ENCODE data around the gene OR52H1.

The OR52H1 gene

GRCh38 chr11:5581014-5581413, 32.7 kb upstream of the OR52H1 start:
- TF ChIP-seq CTCF (IDR thresholded peaks at IDR 0.05) = no peak
- Histone ChIP-seq H3K4me3 (no peak overlapping the region), H3K27ac (no peak overlapping the region)
- no peak for DNase-seq (ENCODE audit: low spot score)

GRCh38 chr11:5580577-5580976, 32.2 kb upstream of the OR52H1 start, which contains the start of gene OR52B6:
Gene OR52B6 (plus strand): TSS chr11:5580877. CDS start chr11:5580877, 0 bp downstream.
- no peak for DNase-seq (ENCODE audit: low spot score)
- no peak within 1 kb of the TSS for H3K27ac ChIP-seq
- TF ChIP-seq CTCF (IDR thresholded peaks at IDR 0.05) = no peak
- H3K4me3 ChIP-seq = no peak within 1 kb of the TSS

DNA sequence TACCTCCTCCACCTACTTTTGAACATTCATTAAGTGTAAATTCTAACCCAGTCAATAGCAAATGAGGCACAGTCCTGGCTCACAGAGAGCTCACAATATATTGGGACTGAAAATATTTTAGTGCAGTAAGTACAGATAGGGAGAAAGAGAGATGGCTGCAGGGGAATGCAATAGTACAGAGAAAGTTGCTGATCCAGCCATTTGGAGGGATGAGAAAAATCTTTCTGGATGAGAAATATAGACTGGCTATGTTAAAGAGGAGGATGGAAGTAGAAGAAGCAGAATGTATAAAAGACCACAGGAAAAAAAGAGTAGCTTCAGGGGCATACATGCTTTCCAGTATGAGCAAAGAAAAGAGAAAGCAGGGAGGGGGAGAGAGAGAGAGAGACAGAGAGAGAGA, 28.8 kb upstream of the OR52H1 start:
- no peak for TF ChIP-seq CTCF (IDR thresholded peaks at IDR 0.05)
- Histone ChIP-seq H3K27ac (no peak overlapping the region), H3K4me3 (no peak overlapping the region)
- no peak for DNase-seq (ENCODE audit: low spot score)

DNA sequence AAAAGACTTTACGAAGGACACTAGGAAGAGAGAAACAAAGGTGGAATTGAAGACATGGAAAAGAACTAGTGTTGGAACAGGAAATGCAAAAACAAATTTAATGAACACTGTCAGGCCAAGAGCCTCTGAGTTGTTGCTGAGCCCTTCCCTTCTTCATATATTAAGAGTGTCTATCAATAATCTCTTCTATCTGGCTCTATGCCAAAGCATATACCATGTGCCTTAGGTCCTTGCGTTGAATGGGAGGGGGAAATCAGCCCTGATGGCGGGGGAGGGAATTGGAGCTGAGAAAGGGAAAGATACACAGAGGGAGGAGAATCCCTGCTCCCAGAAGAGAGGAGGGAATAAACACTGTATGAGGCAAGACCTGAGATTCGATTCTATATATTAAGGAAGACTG, 26.8 kb upstream of the OR52H1 start:
- no peak for TF ChIP-seq CTCF (IDR thresholded peaks at IDR 0.05)
- Histone ChIP-seq H3K27ac (no peak overlapping the region), H3K4me3 (no peak overlapping the region)
- DNase-seq (ENCODE audit: low spot score) = no peak

- no peak for DNase-seq (ENCODE audit: low spot score)
- TF ChIP-seq CTCF (IDR thresholded peaks at IDR 0.05) = no peak
- no peak overlapping the region for H3K27ac ChIP-seq
- H3K4me3 ChIP-seq = no peak overlapping the region
These were observed 26.3 kb upstream of the OR52H1 start for GRCh38 chr11:5574654-5575053.

DNA sequence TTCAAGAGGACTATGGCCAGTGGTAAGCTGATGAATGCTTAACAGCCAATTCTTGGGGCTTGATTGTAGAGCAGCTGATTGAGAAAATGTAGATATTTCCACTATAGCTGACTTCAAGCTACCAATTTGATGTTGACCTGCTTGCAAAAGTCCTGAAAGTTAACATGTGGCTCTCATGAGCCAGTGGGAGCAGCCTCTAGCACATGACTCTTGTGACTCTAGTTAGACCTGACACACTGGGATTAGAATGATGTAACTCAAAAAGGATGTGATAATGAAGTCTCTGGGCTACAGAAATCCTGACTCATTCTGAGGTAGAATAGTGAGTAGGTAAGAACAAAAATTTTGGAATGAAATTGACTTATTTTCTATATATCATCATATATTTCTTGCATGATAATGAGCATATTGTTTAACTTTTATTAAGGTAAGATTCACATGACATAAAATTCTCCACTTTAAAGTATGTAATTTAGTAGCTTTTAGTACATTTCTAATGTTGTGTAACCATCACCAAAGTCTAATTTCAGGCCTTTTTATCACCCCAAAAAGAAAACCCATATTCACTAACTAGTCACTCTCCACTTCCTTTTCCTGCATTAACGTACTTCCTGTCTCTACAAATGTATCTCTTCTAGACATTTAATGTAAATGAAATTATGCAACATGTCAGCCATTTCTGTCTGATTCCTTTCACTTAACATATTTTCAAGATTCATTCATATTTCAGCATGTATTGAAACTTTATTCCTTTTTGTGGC, 16.1 kb upstream of the OR52H1 start:
- no peak for TF ChIP-seq CTCF (IDR thresholded peaks at IDR 0.05)
- Histone ChIP-seq H3K4me3 (no peak overlapping the region), H3K27ac (no peak overlapping the region)
- no peak for DNase-seq (ENCODE audit: low spot score)

- no peak for TF ChIP-seq CTCF (IDR thresholded peaks at IDR 0.05)
- Histone ChIP-seq H3K4me3 (no peak overlapping the region), H3K27ac (no peak overlapping the region)
- DNase-seq (ENCODE audit: low spot score) = no peak
These were observed 9.4 kb upstream of the OR52H1 start for GRCh38 chr11:5557751-5558150.

All from coronary artery (tissue), 2 donors.